ENCODE data around the gene S100A13.
A peak's percentile ranks its signal among the peaks of the same experiment; 100 is the strongest.

The S100A13 gene

DNA sequence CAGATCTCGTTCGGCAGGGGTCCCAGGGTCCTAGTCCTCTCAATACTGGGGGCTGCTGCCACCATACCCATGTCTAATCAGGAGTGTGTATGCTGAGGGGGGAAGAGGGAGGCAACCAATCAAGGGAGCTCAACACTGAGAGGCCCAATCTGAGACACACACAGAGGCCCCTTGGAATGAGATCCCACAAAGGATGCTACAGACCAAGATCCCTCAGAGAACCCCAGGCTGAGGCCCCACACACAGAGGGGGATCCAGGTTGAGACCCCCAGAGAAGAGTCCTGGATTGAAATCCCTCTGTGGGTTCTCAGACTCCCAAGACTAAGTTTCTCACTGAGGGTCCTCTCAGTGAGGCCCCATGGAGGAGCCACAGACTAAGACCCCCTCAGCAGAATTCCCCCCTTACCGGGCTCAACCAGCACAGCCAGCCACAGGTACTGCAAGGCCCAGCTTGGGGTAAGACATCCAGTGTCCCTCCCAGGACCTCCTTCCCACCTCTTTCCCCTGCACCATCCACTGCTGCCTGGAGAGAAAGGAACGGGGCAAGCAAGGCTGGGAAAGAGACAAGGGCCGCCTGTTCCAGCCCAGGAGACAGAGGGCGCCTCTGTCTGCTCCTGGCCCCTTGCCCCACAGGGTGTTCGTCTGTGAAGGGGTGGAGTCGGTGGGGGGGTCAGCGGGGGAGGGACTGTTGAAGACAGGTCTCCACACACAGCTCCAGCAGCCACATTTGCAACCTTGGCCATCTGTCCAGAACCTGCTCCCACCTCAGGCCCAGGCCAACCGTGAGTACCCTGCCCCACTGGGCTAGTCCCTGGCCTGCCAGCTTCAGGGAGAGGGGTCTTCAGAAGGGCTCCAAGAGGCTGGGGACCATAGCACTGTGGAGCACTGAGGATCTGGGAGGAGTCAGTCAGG, 666 bp upstream of the S100A13 start, which contains the start of gene S100A1:
TSS of gene S100A1 (plus strand) at position 720 of the 912 bp plus-strand sequence. CDS start 2,088 bp downstream, outside the sequence.
- DNase-seq (ENCODE audit: low read depth), result no peak

DNA sequence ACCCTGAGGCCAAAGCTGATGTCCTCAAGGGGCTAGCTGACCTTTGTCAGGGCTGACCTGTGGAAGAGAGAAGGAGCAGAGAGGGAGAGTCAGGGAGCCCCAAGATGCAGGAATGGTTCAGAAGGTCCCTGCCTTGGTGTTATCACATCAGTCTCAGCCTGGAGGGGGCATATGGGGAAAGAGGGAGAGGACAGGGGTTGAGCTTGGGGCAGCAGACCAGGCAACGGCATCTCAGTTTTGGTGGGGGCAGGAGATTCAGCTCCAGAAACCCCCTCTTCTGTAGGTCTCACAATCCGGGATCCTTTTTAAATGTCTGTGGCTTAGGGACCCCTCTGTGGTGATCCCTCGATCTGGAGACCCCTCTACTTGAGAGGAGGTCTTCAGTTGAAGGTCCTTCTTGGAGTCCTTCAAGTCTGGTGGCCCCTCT, 815 bp downstream of the S100A13 start:
- no peak for DNase-seq (ENCODE audit: low read depth)

GRCh38 chr1:153624965-153625611, 2.2 kb downstream of the S100A13 start:
- DNase-seq (ENCODE audit: low read depth), result no peak

DNA sequence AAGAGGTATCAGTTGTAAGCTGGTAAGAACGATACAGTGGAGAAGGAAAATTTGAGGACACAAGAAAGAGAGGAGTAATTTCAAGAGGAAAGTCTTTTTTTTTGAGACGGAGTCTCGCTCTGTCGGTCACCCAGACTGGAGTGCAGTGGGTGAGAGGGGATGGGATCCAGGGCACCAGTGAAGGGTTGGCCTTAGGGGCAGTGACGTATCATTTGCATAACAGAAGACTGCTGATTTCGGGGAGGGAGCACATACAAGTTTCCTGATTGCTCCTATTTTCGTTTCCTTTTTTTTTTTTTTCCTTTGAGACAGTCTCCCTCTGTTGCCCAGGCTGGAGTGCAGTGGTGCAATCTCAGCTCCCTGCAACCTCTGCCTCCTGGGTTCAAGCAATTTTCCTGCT, 4.2 kb downstream of the S100A13 start:
- DNase-seq (ENCODE audit: low read depth), result no peak

- no peak for DNase-seq (ENCODE audit: low read depth)
These were observed 8.1 kb downstream of the S100A13 start for GRCh38 chr1:153619171-153619570.

DNA sequence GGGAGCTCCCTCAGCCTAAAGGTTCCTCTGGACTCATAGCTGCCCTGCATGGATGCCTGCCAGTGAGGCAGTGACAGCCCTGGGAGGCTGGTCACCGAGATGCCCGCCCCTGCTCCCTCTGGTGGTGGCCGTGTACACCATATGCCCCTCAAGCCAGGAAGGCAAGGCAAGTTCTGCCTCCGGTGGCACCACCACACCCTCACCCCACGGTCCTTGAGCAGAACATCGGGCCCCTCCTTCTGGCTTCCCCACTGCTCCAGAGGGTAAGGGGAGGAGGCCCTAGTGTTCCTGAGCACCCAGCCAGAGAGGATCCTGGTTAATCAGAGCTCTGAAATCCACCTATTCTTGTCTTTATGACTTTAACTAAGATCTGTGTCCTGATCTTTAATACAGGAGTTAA, 9.6 kb downstream of the S100A13 start:
- DNase-seq (ENCODE audit: low read depth), result no peak

- no peak for DNase-seq (ENCODE audit: low read depth)
These were observed 10.4 kb downstream of the S100A13 start for GRCh38 chr1:153616917-153617311.

DNA sequence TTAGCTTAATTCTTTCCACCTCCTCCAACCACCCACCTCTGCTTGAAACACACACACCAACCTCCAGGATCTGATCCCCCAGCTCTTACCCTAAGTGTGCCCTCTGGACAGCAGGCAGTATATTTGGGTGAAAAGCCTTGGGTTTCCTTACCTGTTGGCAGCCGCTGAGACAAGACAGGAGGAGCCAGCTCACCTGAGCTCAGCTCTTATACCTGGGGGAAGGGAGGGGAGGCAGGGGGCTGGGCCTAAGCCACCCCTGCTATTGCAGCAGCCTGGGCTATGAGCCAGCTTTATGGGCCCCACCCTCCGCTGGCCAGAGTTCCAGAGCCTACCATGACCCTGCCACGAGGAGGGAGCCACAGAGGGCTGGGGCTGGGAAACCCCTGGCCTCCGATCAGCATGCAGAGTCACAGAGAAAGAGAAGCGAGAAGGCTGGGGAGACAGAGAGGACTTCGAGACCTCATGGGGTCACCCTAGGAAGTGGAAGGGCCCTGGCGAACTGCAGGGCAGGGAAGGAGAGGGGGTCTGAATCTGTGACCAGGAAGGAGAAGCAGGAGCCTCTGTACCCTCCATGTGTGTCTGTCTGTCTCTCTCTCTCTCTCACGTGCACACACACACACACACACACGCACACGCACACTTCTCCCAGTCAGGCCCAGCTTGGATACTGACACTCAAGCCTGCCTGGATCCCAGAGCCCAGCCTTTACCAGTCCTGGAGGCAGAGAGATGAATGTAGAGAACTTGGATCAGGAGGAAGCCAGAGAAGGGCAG, 11.0 kb downstream of the S100A13 start, which contains the start of gene S100A14:
TSS of gene S100A14 (minus strand) at position 182 of the 773 bp plus-strand sequence. CDS start 467 bp downstream, outside the sequence.
- DNase-seq (ENCODE audit: low read depth), result no peak

DNA sequence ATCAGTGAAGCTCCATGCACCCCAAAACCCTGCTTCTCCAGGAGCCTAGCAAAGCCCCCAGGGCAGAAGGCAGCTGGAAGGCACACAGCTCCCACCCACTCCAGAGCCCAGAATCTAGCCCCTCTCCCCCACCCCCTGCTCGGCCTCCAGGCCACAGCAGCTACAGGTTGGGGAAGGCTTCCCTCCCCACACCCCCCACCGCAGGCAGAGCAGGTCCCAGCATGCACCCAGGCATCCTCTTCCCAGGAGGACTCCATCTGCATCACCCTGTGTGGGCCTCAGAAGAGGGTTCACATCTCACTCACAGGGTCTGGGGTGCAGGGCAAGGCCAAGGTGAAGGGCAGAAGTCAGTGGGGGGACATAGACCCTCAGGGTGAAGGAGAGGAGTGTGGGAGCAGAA, 11.9 kb downstream of the S100A13 start:
- no peak for DNase-seq (ENCODE audit: low read depth)

- DNase-seq (ENCODE audit: low read depth), result no peak
These were observed 12.4 kb downstream of the S100A13 start for GRCh38 chr1:153614906-153615305.

DNA sequence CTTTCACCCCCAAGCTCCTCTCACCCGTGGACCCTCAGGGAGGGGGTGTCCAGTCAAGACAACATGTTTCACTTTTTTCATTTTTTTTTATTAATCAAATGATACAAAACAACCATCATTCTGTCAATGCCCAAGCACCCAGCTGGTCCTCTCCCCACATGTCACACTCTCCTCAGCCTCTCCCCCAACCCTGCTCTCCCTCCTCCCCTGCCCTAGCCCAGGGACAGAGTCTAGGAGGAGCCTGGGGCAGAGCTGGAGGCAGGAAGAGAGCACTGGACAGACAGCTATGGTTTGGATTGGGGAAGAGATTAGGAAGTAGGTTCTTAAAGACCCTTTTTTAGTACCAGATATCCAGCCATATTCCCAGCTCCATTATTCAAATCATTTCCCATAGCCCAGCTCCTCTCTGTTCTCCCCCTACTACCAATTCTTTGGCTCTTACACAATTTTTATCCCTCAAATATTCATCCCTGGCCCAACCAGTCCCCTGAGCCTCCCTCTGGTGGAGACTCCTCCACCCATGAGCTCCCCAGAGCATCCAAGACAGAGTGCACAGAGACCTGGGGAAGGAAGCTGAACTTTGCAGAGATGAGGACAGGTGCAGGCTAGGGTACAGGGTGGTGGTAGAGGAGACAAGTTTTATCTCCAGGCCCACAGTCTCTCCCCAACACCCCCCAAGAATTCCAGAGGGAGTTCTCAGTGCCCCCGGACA, 13.0 kb downstream of the S100A13 start:
- no peak for DNase-seq (ENCODE audit: low read depth)

GRCh38 chr1:153613406-153613805, 13.9 kb downstream of the S100A13 start:
- no peak for DNase-seq (ENCODE audit: low read depth)

DNA sequence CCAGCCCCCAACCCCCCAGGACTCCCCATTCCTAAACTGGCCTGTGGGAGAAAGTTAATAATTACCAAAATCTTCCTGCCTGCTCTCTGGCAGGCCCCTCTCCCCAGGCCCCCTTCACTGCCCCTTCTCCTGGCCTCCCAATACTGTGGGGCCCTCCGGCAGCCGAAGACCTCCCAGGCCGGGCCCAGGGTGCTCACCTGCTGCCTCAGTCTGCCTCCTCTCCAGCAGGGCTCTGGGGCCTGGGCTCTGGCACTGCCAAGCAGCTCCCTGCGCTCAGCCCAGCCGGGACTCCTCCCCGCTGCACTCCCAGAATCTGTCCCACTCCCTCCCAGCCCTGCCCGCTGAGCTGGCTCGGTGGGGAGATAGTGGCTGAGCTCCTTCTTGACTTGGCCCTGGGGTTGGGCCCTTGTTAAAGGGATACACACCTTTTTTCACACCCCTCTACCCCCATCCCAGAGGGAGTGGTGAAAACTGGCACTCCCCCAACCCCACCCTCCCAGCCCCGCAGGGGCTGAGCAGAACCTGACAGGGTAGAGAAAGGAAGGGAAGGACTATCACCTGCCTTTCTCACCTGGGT, 14.5 kb downstream of the S100A13 start, which contains the start of gene S100A16:
TSS of gene S100A16 (minus strand) at position 383 of the 577 bp plus-strand sequence. CDS start 4,986 bp downstream, outside the sequence.
- DNase-seq (ENCODE audit: low read depth), result peak; percentile 42

- DNase-seq (ENCODE audit: low read depth), result no peak
These were observed 15.1 kb downstream of the S100A13 start for GRCh38 chr1:153612111-153612754.

GRCh38 chr1:153611356-153611755, 15.9 kb downstream of the S100A13 start:
- DNase-seq (ENCODE audit: low read depth), result no peak

DNA sequence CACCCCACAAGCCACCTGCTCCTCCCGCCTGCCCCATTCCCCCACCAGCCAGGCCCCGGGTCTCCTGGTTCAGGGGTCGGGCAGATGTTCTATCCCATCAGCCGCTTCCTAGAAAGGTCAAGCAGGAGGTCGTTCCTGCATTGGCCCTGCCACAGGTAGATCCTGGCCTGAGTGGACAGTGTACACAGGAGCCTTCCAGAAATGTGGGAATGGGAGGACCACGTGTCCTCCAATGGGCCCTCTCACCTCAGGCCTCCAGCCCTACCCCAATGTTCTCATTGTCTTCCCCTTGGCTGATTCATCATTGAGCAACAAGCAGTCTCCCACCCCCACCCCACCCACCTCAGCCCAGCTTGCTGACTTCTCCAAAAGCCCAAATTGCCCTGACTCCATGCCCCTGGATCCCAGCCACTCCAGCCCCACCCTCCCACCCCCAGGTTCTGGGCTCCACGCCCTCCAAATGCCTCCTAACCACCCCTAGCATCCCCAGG, 16.4 kb downstream of the S100A13 start:
- no peak for DNase-seq (ENCODE audit: low read depth)

- DNase-seq (ENCODE audit: low read depth), result no peak
These were observed 17.0 kb downstream of the S100A13 start for GRCh38 chr1:153610334-153610733.

DNA sequence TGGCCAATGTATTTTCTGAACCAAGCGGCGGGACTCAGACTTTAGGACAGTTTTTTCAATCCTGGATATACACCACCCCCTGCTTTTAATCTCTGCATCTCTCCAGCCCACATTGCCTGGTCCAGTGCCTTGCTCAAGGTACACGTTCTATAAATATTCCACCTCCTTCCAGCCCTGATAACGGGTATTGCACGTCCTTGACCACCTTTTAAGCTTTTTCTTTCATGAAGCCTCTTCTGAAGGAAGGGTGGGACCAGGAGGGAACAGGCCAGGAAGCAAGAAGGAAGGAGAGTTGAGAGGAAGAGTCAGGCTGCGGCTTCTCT, 17.8 kb downstream of the S100A13 start:
- DNase-seq (ENCODE audit: low read depth), result no peak

- DNase-seq (ENCODE audit: low read depth), result peak; percentile 82
These were observed 18.3 kb downstream of the S100A13 start for GRCh38 chr1:153608742-153609584.

All from GM04503 (cell line).